Psoas muscle (tissue), 8 donors: ENCODE results near the gene COBL. TPM values are rescaled to one million over a fixed set of nuclear protein-coding genes. Genes with fewer than 3 reads are reported as not detected.

Experiments
- ATAC-seq, 4 donors: fragments of 200-7000 bp; cut with Tn5 transposase; one replicate each; pipeline ENCODE4 v1.9.1; 2020; ENCODE audit warnings: moderate library complexity in 3 of 4, mild to moderate bottlenecking in 2 of 4
- DNase-seq, 2 donors: peaks; one replicate each; pipeline ENCODE4 v3.0.0-alpha.2; 2020
- H3K27ac ChIP-seq: fragments of 200-600 bp; one replicate; pipeline ENCODE4 v1.8.0; 2022
- H3K27me3 ChIP-seq, 3 donors: fragments of 200-600 bp in 1 of 3; one replicate each; pipeline versions ENCODE4 v1.6.1 to v1.8.0; 2013 to 2022; ENCODE audit warnings: low read length in 2 of 3, mild to moderate bottlenecking in 2 of 3, moderate library complexity in 1 of 3; ENCODE audit not compliant: insufficient read depth in 3 of 3
- H3K36me3 ChIP-seq, 2 donors: fragments of 200-600 bp in 1 of 2; one replicate each; pipeline versions ENCODE4 v1.6.1 to v1.8.0; 2013 to 2022; ENCODE audit warnings: low read depth in 1 of 2, mild to moderate bottlenecking in 1 of 2, moderate library complexity in 1 of 2; ENCODE audit not compliant: insufficient read depth in 1 of 2
- H3K4me1 ChIP-seq: fragments of 200-600 bp; one replicate; pipeline ENCODE4 v1.8.0; 2022
- H3K4me3 ChIP-seq: fragments of 200-600 bp; one replicate; pipeline ENCODE4 v1.8.0; 2022; ENCODE audit warnings: mild to moderate bottlenecking
- H3K9me3 ChIP-seq: fragments of 200-600 bp; one replicate; pipeline ENCODE4 v1.8.0; 2022
- WGBS, 3 donors: extraction: QIAGEN DNeasy Blood & Tissue Kit; methylation state at CpG; one replicate each; pipeline versions ENCODE4 v1.1.6 to v1.1.7; 2013; 5-methylcytosine and 5-hydroxymethylcytosine counted together
- intact Hi-C, 2 donors: fragments of 100-400 bp; cut with DNase I; formaldehyde crosslinking; loops; one replicate each; pipeline versions ENCODE4 v1.11.0 to v1.14.2; 2022
- polyA plus RNA-seq, 3 donors: library from polyadenylated mRNA; stranded (reverse); fragments of 200-250 nt; gene quantifications; one replicate each; pipeline ENCODE4 v1.2.3, GENCODE V29; 2013
- total RNA-seq, 4 donors: library from RNA; stranded (reverse); fragmentation: NEBNext Ultra II Directional in 2 of 4; extraction: Animal tissue kit (Norgen Biotek cat#: 25700) in 2 of 4; gene quantifications; one replicate each; pipeline versions ENCODE4 v1.2.1 to v1.2.4, GENCODE V29; 2021 to 2023
- TF ChIP-seq, protein P1 (sequence below): fragments of 200-600 bp; IDR thresholded peaks from one replicate; pipeline ENCODE4 v1.8.0; 2022; ENCODE audit warnings: antibody characterized with exemption
- donor health status: healthy with polysubstance abuse.
- donor health status: DM: no; HTN: no; CAD: no; lungs with moderate emphysema.
- donor health status: Bipolar disorder and iron deficiency.
- donor health status: healthy.
- donor health status: DM: yes; HTN: yes; CAD: no.
- donor health status: DM: no; HTN: no; CAD: no.
- donor health status: DM: no; HTN: no; CAD: no.
- donor health status: DM: yes; HTN: yes; CAD: no.

Gene COBL
- total and polyA plus RNA-seq, 7 donors = 57.5 to 139 (median 115) TPM

GRCh38 chr7:51017576-51018535 lies 298.8 kb downstream of the COBL start:
- Histone ChIP-seq H3K27me3 (no peaks in the 10 kb centered on the region), H3K36me3 (no peaks in the 10 kb centered on the region), H3K4me3 (no peak overlapping the region), H3K4me1 (no peaks in the 10 kb centered on the region), H3K27ac (no peak overlapping the region), H3K9me3 (no peaks in the 10 kb centered on the region)
- ATAC-seq (no peak), DNase-seq (no peak)
- TF ChIP-seq, protein P1, sequence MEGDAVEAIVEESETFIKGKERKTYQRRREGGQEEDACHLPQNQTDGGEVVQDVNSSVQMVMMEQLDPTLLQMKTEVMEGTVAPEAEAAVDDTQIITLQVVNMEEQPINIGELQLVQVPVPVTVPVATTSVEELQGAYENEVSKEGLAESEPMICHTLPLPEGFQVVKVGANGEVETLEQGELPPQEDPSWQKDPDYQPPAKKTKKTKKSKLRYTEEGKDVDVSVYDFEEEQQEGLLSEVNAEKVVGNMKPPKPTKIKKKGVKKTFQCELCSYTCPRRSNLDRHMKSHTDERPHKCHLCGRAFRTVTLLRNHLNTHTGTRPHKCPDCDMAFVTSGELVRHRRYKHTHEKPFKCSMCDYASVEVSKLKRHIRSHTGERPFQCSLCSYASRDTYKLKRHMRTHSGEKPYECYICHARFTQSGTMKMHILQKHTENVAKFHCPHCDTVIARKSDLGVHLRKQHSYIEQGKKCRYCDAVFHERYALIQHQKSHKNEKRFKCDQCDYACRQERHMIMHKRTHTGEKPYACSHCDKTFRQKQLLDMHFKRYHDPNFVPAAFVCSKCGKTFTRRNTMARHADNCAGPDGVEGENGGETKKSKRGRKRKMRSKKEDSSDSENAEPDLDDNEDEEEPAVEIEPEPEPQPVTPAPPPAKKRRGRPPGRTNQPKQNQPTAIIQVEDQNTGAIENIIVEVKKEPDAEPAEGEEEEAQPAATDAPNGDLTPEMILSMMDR = no peak
- 94 to 96% (median 94%) methylated on average over 15 to 16 of the region's 16 CpGs for WGBS, 3 donors
- intact Hi-C loops = no loop called here

- H3K27ac ChIP-seq = no peak overlapping the region
- DNase-seq (no peak), ATAC-seq (no peak)
- H3K36me3 ChIP-seq = no peaks in the 10 kb centered on the region
- H3K9me3 ChIP-seq = no peaks in the 10 kb centered on the region
- intact Hi-C loops = no loop called here
- WGBS, 3 donors = 91 to 96% (median 94%) methylated on average over 9 of the region's 9 CpGs
- no peaks in the 10 kb centered on the region for H3K4me1 ChIP-seq
- H3K27me3 ChIP-seq = no peaks in the 10 kb centered on the region
- no peak overlapping the region for H3K4me3 ChIP-seq
- TF ChIP-seq, protein P1 = no peak
Observed at GRCh38 chr7:51016546-51016945, 300.1 kb downstream of the COBL start.

GRCh38 chr7:51015581-51015980 lies 301.0 kb downstream of the COBL start:
- no peak overlapping the region for H3K4me3 ChIP-seq
- TF ChIP-seq, protein P1 = no peak
- no peaks in the 10 kb centered on the region for H3K4me1 ChIP-seq
- no peaks in the 10 kb centered on the region for H3K9me3 ChIP-seq
- WGBS, 3 donors = 88 to 94% (median 94%) methylated on average over 11 of the region's 11 CpGs
- no peaks in the 10 kb centered on the region for H3K36me3 ChIP-seq
- no peak for DNase-seq
- H3K27me3 ChIP-seq = no peaks in the 10 kb centered on the region
- no peak overlapping the region for H3K27ac ChIP-seq
- ATAC-seq = no peak
- intact Hi-C loops = no loop called here

GRCh38 chr7:51014811-51015210 lies 301.8 kb downstream of the COBL start:
- Histone ChIP-seq H3K9me3 (no peaks in the 10 kb centered on the region), H3K4me3 (no peak overlapping the region), H3K27ac (no peak overlapping the region), H3K36me3 (no peaks in the 10 kb centered on the region), H3K4me1 (peaks cover 5% of the 10 kb centered on the region), H3K27me3 (no peaks in the 10 kb centered on the region)
- DNase-seq = no peak
- no peak for ATAC-seq
- WGBS, 3 donors = 79 to 93% (median 88%) methylated on average over 16 of the region's 16 CpGs
- intact Hi-C loops = no loop called here
- TF ChIP-seq, protein P1 = no peak
